Measurements from ENCODE around the gene SPARCL1.

DNA sequence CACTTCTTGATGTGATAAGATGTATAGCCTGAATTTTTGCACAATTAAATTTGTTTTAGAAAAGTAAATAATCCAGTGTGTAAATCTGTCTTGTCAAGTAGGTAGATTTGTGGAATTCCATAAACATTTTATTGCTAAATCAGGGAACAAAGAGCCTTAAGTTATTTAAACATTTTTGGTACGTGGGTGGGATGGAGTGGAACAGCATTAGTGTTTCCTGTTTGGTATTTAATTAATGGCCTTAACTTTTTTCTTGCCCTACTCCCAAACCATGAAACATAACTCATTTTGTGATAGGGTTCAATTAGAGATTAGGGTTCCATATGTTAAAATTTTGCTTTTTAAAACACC lies 101.7 kb downstream of the SPARCL1 start:
- TF ChIP-seq YY1 (tag by site-specific recombination; IDR thresholded peaks at IDR 0.05) (no peak), ZNF324 (tag by site-specific recombination; IDR thresholded peaks at IDR 0.05) (no peak)
- TF ChIP-seq, protein P1, sequence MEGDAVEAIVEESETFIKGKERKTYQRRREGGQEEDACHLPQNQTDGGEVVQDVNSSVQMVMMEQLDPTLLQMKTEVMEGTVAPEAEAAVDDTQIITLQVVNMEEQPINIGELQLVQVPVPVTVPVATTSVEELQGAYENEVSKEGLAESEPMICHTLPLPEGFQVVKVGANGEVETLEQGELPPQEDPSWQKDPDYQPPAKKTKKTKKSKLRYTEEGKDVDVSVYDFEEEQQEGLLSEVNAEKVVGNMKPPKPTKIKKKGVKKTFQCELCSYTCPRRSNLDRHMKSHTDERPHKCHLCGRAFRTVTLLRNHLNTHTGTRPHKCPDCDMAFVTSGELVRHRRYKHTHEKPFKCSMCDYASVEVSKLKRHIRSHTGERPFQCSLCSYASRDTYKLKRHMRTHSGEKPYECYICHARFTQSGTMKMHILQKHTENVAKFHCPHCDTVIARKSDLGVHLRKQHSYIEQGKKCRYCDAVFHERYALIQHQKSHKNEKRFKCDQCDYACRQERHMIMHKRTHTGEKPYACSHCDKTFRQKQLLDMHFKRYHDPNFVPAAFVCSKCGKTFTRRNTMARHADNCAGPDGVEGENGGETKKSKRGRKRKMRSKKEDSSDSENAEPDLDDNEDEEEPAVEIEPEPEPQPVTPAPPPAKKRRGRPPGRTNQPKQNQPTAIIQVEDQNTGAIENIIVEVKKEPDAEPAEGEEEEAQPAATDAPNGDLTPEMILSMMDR (tag by site-specific recombination; IDR thresholded peaks at IDR 0.05): no peak

All from HEK293 (cell line).